ENCODE measurements around the gene MAP3K5.

Gene MAP3K5

GRCh38 chr6:136749359-136749997 is 42.8 kb downstream of the MAP3K5 start:
- no peak for DNase-seq (ENCODE audit: low read depth)

GRCh38 chr6:136747507-136747906 is 44.8 kb downstream of the MAP3K5 start:
- DNase-seq (ENCODE audit: low read depth): no peak

- no peak for DNase-seq (ENCODE audit: low read depth)
These were observed 47.0 kb downstream of the MAP3K5 start for GRCh38 chr6:136745300-136745699.

- DNase-seq (ENCODE audit: low read depth): no peak
These were observed 47.4 kb downstream of the MAP3K5 start for GRCh38 chr6:136744889-136745288.

GRCh38 chr6:136742125-136742524 is 50.2 kb downstream of the MAP3K5 start:
- no peak for DNase-seq (ENCODE audit: low read depth)

- DNase-seq (ENCODE audit: low read depth): no peak
These were observed 52.0 kb downstream of the MAP3K5 start for GRCh38 chr6:136740050-136740974.

- DNase-seq (ENCODE audit: low read depth): no peak
These were observed 52.8 kb downstream of the MAP3K5 start for GRCh38 chr6:136739501-136739900.

GRCh38 chr6:136739071-136739470 is 53.2 kb downstream of the MAP3K5 start:
- no peak for DNase-seq (ENCODE audit: low read depth)

GRCh38 chr6:136738692-136739057 is 53.6 kb downstream of the MAP3K5 start:
- DNase-seq (ENCODE audit: low read depth): no peak

GRCh38 chr6:136737871-136738691 is 54.2 kb downstream of the MAP3K5 start:
- no peak for DNase-seq (ENCODE audit: low read depth)

- no peak for DNase-seq (ENCODE audit: low read depth)
These were observed 54.9 kb downstream of the MAP3K5 start for GRCh38 chr6:136737374-136737844.

GRCh38 chr6:136736281-136736960 is 55.9 kb downstream of the MAP3K5 start:
- no peak for DNase-seq (ENCODE audit: low read depth)

- DNase-seq (ENCODE audit: low read depth): no peak
These were observed 57.3 kb downstream of the MAP3K5 start for GRCh38 chr6:136734977-136735376.

- no peak for DNase-seq (ENCODE audit: low read depth)
These were observed 59.4 kb downstream of the MAP3K5 start for GRCh38 chr6:136732889-136733288.

- no peak for DNase-seq (ENCODE audit: low read depth)
These were observed 62.4 kb downstream of the MAP3K5 start for GRCh38 chr6:136729832-136730231.

- DNase-seq (ENCODE audit: low read depth): no peak
These were observed 63.2 kb downstream of the MAP3K5 start for GRCh38 chr6:136728976-136729515.

GRCh38 chr6:136728033-136728939 is 64.0 kb downstream of the MAP3K5 start:
- no peak for DNase-seq (ENCODE audit: low read depth)

GRCh38 chr6:136726837-136727557 is 65.3 kb downstream of the MAP3K5 start:
- DNase-seq (ENCODE audit: low read depth): no peak

- DNase-seq (ENCODE audit: low read depth): no peak
These were observed 67.2 kb downstream of the MAP3K5 start for GRCh38 chr6:136725124-136725523.

- DNase-seq (ENCODE audit: low read depth): peak; percentile 29
These were observed 68.5 kb downstream of the MAP3K5 start for GRCh38 chr6:136723780-136724179.
